Measurements from ENCODE around the gene CCDC152.

GRCh38 chr5:42760426-42760825 is 3.8 kb downstream of the CCDC152 start:
- TF ChIP-seq CTCF (IDR thresholded peaks at IDR 0.05) = no peak
- no peak for TF ChIP-seq POLR2A (IDR thresholded peaks at IDR 0.05)
- TF ChIP-seq EP300 (IDR thresholded peaks at IDR 0.05) = no peak
